DND-41 (cell line): Measurements from ENCODE around the gene PQBP1.

Experiments used
- CTCF ChIP-seq: IDR thresholded peaks from 2 replicates; pipeline ENCODE4 v1.5.1; 2012; ENCODE audit warnings: borderline replicate concordance, low read length, moderate library complexity, mild to moderate bottlenecking; ENCODE audit not compliant: poor library complexity, severe bottlenecking; ENCODE audit errors: extremely low read depth
- EZH2 ChIP-seq: IDR thresholded peaks from 3 replicates; pipeline ENCODE4 v1.6.1; 2012; ENCODE audit warnings: borderline replicate concordance, low read depth, mild to moderate bottlenecking, moderate library complexity, low read length, inconsistent platforms; ENCODE audit not compliant: severe bottlenecking

GRCh38 chrX:48903290-48903689, 5.6 kb downstream of the PQBP1 start:
- TF ChIP-seq CTCF, result no peak
- no peak for TF ChIP-seq EZH2
